HepG2 (cell line): ENCODE results near the gene TAMALIN. TPM values are rescaled to one million over a fixed set of nuclear protein-coding genes. Genes with fewer than 3 reads are reported as not detected.

Source experiments
- ATAC-seq: fragments of 200-7000 bp; cut with Tn5 transposase; 3 replicates; pipeline ENCODE4 v1.9.1; 2020; ENCODE audit warnings: mild to moderate bottlenecking, moderate library complexity
- BruUV-seq: library from RNA; stranded (reverse); fragments of 400-500 nt; replicated peaks from 2 replicates; lab custom pipeline; 2021; lab: Mats Ljungman, UMichigan
- CTCF ChIA-PET: fragments of 300-600 bp; formaldehyde crosslinking; extraction: SDS; loops from one replicate; lab custom pipeline; 2021; ENCODE audit warnings: low total read pairs, inconsistent platforms, low intra/inter-chr PET ratio; lab: Yijun Ruan, JAX
- POLR2A ChIA-PET: fragments of 350-600 bp; sonication (Branson Sonifier 250); formaldehyde crosslinking; loops from one replicate; lab custom pipeline; 2020; ENCODE audit warnings: antibody characterized with exemption, inconsistent platforms; lab: Yijun Ruan, JAX
- DNase-seq: peaks from one replicate; pipeline ENCODE4 v3.0.0-alpha.2; 2015; ENCODE audit warnings: low spot score
- FAIRE-seq: peaks from 3 replicates; lab custom pipeline; 2011; peaks lifted over from hg19 to GRCh38; lab: Jason Lieb, UNC
- H2AFZ ChIP-seq: one replicate; pipeline ENCODE4 v1.6.1; 2011; ENCODE audit warnings: low read length, inconsistent platforms
- H3K27ac ChIP-seq: fragments of 300-600 bp; 3 replicates; pipeline ENCODE4 v1.8.0; 2011; ENCODE audit warnings: mixed run types, mild to moderate bottlenecking, mixed read lengths, low read length, inconsistent platforms; ENCODE audit not compliant: insufficient read depth; ENCODE audit errors: extremely low read length
- H3K27me3 ChIP-seq, 2 experiments: fragments of 200-600 bp in 1 of 2; 2 replicates in 1 of 2; 3 replicates in 1 of 2; pipeline versions ENCODE4 v1.6.0 to v1.8.0; 2011; ENCODE audit warnings: low read length in 2 of 2, mild to moderate bottlenecking in 2 of 2, moderate library complexity in 2 of 2, inconsistent platforms in 1 of 2; ENCODE audit not compliant: insufficient read depth in 2 of 2, control insufficient read depth in 1 of 2
- H3K36me3 ChIP-seq, 2 experiments: fragments of 200-600 bp in 1 of 2; replicated peaks in 1 of 2; 2 replicates in 1 of 2; 3 replicates in 1 of 2; pipeline versions ENCODE4 v1.5.1 to v1.8.0; 2011; ENCODE audit warnings: low read length in 2 of 2, inconsistent platforms in 1 of 2; ENCODE audit not compliant: insufficient read depth in 2 of 2, control insufficient read depth in 1 of 2
- H3K4me1 ChIP-seq: 2 replicates; pipeline ENCODE4 v1.5.1; 2012; ENCODE audit warnings: low read length, inconsistent platforms; ENCODE audit not compliant: insufficient read depth
- H3K4me2 ChIP-seq: 2 replicates; pipeline ENCODE4 v1.6.0; 2011; ENCODE audit warnings: low read depth, low read length, inconsistent platforms
- H3K4me3 ChIP-seq, 3 experiments: fragments of 200-600 bp in 1 of 3; sonication (generic), shearing (Covaris generic) in 1 of 3; replicated peaks in 1 of 3; 2 replicates each; pipeline ENCODE4 v1.5.1; 2011 to 2016; ENCODE audit warnings: low read length in 3 of 3, inconsistent platforms in 2 of 3, low read depth in 2 of 3, mild to moderate bottlenecking in 2 of 3, control low read depth in 1 of 3, mixed read lengths in 1 of 3; ENCODE audit not compliant: insufficient read depth in 1 of 3
- H3K79me2 ChIP-seq: one replicate; pipeline ENCODE4 v1.6.1; 2011; ENCODE audit warnings: low read length, inconsistent platforms; ENCODE audit not compliant: insufficient read depth
- H3K9ac ChIP-seq: 2 replicates; pipeline ENCODE4 v1.6.0; 2011; ENCODE audit warnings: mild to moderate bottlenecking, low read depth, low read length, inconsistent platforms; ENCODE audit not compliant: insufficient read depth
- H3K9me3 ChIP-seq: 2 replicates; pipeline ENCODE4 v1.5.1; 2012; ENCODE audit warnings: mild to moderate bottlenecking, low read length
- H4K20me1 ChIP-seq: 2 replicates; pipeline ENCODE4 v1.6.0; 2011; ENCODE audit warnings: inconsistent platforms, mild to moderate bottlenecking, low read length, moderate library complexity; ENCODE audit not compliant: insufficient read depth
- ELF3 ChIP-seq: IDR thresholded peaks from 2 replicates; pipeline ENCODE4 v1.6.1; 2016; ENCODE audit warnings: missing genetic modification reagents, missing compliant biosample characterization
- ELF4 ChIP-seq: sonication (generic); formaldehyde crosslinking; IDR thresholded peaks from 2 replicates; pipeline ENCODE4 v1.5.0; 2020; ENCODE audit warnings: missing genetic modification reagents, mild to moderate bottlenecking, moderate library complexity, borderline replicate concordance
- FOXA3 ChIP-seq: IDR thresholded peaks from 2 replicates; pipeline ENCODE4 v1.6.1; 2016; ENCODE audit warnings: missing genetic modification reagents, missing compliant biosample characterization
- HNRNPH1 ChIP-seq: fragments of 200-400 bp; formaldehyde crosslinking; optimal IDR thresholded peaks from 2 replicates; pipeline ENCODE3; 2017; ENCODE audit warnings: mild to moderate bottlenecking, low read depth, low read length
- JUND ChIP-seq: sonication (generic); formaldehyde crosslinking; IDR thresholded peaks from 2 replicates; pipeline ENCODE4 v1.8.0; 2022; ENCODE audit warnings: mild to moderate bottlenecking, missing genetic modification reagents
- MTF2 ChIP-seq: sonication (generic); formaldehyde crosslinking; IDR thresholded peaks from 2 replicates; pipeline ENCODE4 v1.5.0; 2020; ENCODE audit warnings: missing genetic modification reagents, borderline replicate concordance
- PLRG1 ChIP-seq: fragments of 450-650 bp; conservative IDR thresholded peaks from 2 replicates; pipeline ENCODE4 v1.6.1; 2016
- TEAD2 ChIP-seq: sonication (generic); formaldehyde crosslinking; IDR thresholded peaks from 2 replicates; pipeline ENCODE4 v1.9.0; 2021; ENCODE audit warnings: missing genetic modification reagents
- TSC22D2 ChIP-seq: sonication (generic); formaldehyde crosslinking; IDR thresholded peaks from 2 replicates; pipeline ENCODE4 v1.5.1; 2020; ENCODE audit warnings: missing genetic modification reagents, mild to moderate bottlenecking, borderline replicate concordance
- ZBTB3 ChIP-seq: sonication (generic); formaldehyde crosslinking; IDR thresholded peaks from 2 replicates; pipeline ENCODE4 v1.4.0; 2020; ENCODE audit warnings: low read depth, mild to moderate bottlenecking, moderate library complexity, missing genetic modification reagents, borderline replicate concordance
- ZBTB38 ChIP-seq: sonication (generic); formaldehyde crosslinking; IDR thresholded peaks from 2 replicates; pipeline ENCODE4 v1.5.1; 2020; ENCODE audit warnings: mild to moderate bottlenecking, missing genetic modification reagents
- ZBTB8A ChIP-seq: sonication (generic); formaldehyde crosslinking; IDR thresholded peaks from 2 replicates; pipeline ENCODE4 v1.4.0; 2020; ENCODE audit warnings: mild to moderate bottlenecking, low read depth, missing genetic modification reagents, borderline replicate concordance
- ZFP90 ChIP-seq: sonication (generic); formaldehyde crosslinking; IDR thresholded peaks from 2 replicates; pipeline ENCODE4 v1.8.0; 2022; ENCODE audit warnings: missing genetic modification reagents, mild to moderate bottlenecking, inconsistent platforms, borderline replicate concordance
- ZNF296 ChIP-seq: sonication (generic); formaldehyde crosslinking; conservative IDR thresholded peaks from 2 replicates; pipeline ENCODE4 v1.5.0; 2020; ENCODE audit warnings: mild to moderate bottlenecking, missing genetic modification reagents
- ZNF317 ChIP-seq: sonication (generic); formaldehyde crosslinking; IDR thresholded peaks from 2 replicates; pipeline ENCODE4 v1.5.0; 2020; ENCODE audit warnings: mild to moderate bottlenecking, missing genetic modification reagents
- ZNF629 ChIP-seq: sonication (generic); formaldehyde crosslinking; conservative IDR thresholded peaks from 2 replicates; pipeline ENCODE4 v1.5.0; 2020; ENCODE audit warnings: missing genetic modification reagents
- ZNF703 ChIP-seq: sonication (generic); formaldehyde crosslinking; IDR thresholded peaks from 2 replicates; pipeline ENCODE4 v1.5.1; 2020; ENCODE audit warnings: missing genetic modification reagents, mild to moderate bottlenecking, moderate library complexity, borderline replicate concordance
- ZNF777 ChIP-seq: sonication (generic); formaldehyde crosslinking; IDR thresholded peaks from 2 replicates; pipeline ENCODE4 v1.4.0; 2020; ENCODE audit warnings: missing genetic modification reagents
- WGBS: methylation state at CpG from one replicate; pipeline ENCODE4 v1.1.6; 2017; ENCODE audit warnings: low lambda C conversion rate; 5-methylcytosine and 5-hydroxymethylcytosine counted together
- in situ Hi-C: cut with HindIII; loops from 2 replicates; pipeline ENCODE4 v1.10.0; 2017; ENCODE audit warnings: low pct_unique_long_range_greater_than_20kb; ENCODE audit not compliant: extremely low pct_ligation_motif_present
- intact Hi-C: fragments of 100-400 bp; cut with micrococcal nuclease; formaldehyde crosslinking; loops from one replicate; pipeline ENCODE4 v1.10.0; 2022; ENCODE audit not compliant: unreplicated experiment
- polyA plus RNA-seq, 8 experiments: library from polyadenylated mRNA; depleted of rRNA in 3 of 8; stranded (reverse) in 7 of 8; unstranded in 1 of 8; fragments of >200 nt; fragmentation: Illumina TruSeq in 4 of 8; extraction: Trizol in 4 of 8; gene quantifications; 2 replicates each; pipeline versions ENCODE4 v1.2.1 to v1.2.3, GENCODE V29; 2011 to 2016; ENCODE audit warnings: low read depth in 4 of 8, missing spikeins in 1 of 8, mixed read lengths in 1 of 8; ENCODE audit not compliant: insufficient read depth in 1 of 8
- total RNA-seq, 5 experiments: library from RNA; depleted of rRNA; stranded (reverse); fragments of >200 nt; fragmentation: Illumina TruSeq; extraction: Trizol; gene quantifications; 2 replicates each; pipeline ENCODE4 v1.2.3, GENCODE V29; 2016; ENCODE audit warnings: low read depth in 1 of 5
- TF ChIP-seq, protein P1 (sequence below): sonication (generic); formaldehyde crosslinking; IDR thresholded peaks from 2 replicates; pipeline ENCODE4 v1.4.0; 2020; ENCODE audit warnings: missing genetic modification reagents, borderline replicate concordance
- TF ChIP-seq, protein P2 (sequence below): sonication (generic); formaldehyde crosslinking; IDR thresholded peaks from 2 replicates; pipeline ENCODE4 v1.4.0; 2020; ENCODE audit warnings: mild to moderate bottlenecking, missing genetic modification reagents

Gene TAMALIN
- total and polyA plus RNA-seq, 2 of the 13 experiments (the other 11 are each of a cell fraction or from before 2014, with no cell fraction given), result 2.9 to 10.9 TPM

DNA sequence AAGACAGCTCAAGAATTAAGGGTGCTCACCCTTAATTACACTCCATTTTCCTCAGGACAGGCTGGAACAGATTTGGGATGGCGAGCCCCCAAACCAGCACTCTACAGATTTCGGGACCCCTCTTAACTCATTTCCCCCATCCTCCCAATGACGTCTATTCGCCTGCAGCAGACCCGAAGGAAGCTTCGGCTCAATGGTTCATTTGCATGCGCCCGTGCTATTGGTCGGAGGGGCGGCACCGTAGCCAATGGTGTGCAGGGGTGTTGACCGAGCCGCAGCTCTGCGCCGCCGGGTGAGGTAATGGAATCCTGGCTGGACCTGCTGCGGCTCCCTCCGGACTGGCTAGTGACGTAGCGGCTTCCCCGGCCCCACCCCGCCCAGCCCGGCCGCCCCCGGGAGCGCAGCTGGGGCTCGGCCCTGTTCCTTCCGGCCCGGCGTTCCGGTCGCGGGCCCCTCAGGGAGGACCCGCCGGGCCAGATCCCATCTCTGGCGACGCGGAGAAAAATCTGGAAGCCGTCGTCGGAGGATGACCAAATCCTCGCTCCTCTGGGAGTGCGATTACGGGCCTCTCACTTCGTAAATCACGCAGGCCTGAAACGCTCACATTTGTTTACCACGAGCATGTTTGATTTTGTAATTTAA, 26.2 kb downstream of the TAMALIN start:
- intact Hi-C loops, result no loop called here
- no TSS peak for BruUV-seq
- H3K9me3 ChIP-seq, result no peaks in the 10 kb centered on the region
- peak overlapping the region; percentile 85 for H3K4me2 ChIP-seq
- ChIA-PET POLR2A (interaction anchor here (0.5 to 2.4 kb wide), 17 partner anchors 9 to 1237 kb away, joined by 3 to 34 read pairs (median 4); partner anchors contain the start of genes ATG101, KRT18 and NR4A1), CTCF (no interaction called here)
- 5% methylated on average over 11 of the region's 48 CpGs for WGBS
- DNase-seq (peak; percentile 90), FAIRE-seq (peak; percentile 89), ATAC-seq (peak; percentile 96)
- H4K20me1 ChIP-seq, result no peaks in the 10 kb centered on the region
- H3K27ac ChIP-seq, result no peak overlapping the region
- no peaks in the 10 kb centered on the region for H3K36me3 ChIP-seq
- peaks cover 35% of the 10 kb centered on the region for H3K4me1 ChIP-seq
- peak overlapping the region; percentile 64; the same call in 1 of the 2 replicates for H3K9ac ChIP-seq
- peaks cover 3 to 40% of the 10 kb centered on the region in 2 experiments; a peak in 4 of 5 replicates for H3K27me3 ChIP-seq
- in situ Hi-C loops, result no loop called here
- H3K4me3 ChIP-seq, result peak overlapping the region; percentile 31 to 51 (median 37); a peak in 5 of 6 replicates
- peak overlapping the region; percentile 20 for H2AFZ ChIP-seq
- H3K79me2 ChIP-seq, result no peaks in the 10 kb centered on the region
- 0 out of 2 replicates have a peak, but pooled peaks have one; percentile 14 for TF ChIP-seq FOXA3 (CRISPR knock-in tag)
- TF ChIP-seq PLRG1, result no peak
- no peak for TF ChIP-seq MTF2 (CRISPR knock-in tag)
- TF ChIP-seq, protein P1, sequence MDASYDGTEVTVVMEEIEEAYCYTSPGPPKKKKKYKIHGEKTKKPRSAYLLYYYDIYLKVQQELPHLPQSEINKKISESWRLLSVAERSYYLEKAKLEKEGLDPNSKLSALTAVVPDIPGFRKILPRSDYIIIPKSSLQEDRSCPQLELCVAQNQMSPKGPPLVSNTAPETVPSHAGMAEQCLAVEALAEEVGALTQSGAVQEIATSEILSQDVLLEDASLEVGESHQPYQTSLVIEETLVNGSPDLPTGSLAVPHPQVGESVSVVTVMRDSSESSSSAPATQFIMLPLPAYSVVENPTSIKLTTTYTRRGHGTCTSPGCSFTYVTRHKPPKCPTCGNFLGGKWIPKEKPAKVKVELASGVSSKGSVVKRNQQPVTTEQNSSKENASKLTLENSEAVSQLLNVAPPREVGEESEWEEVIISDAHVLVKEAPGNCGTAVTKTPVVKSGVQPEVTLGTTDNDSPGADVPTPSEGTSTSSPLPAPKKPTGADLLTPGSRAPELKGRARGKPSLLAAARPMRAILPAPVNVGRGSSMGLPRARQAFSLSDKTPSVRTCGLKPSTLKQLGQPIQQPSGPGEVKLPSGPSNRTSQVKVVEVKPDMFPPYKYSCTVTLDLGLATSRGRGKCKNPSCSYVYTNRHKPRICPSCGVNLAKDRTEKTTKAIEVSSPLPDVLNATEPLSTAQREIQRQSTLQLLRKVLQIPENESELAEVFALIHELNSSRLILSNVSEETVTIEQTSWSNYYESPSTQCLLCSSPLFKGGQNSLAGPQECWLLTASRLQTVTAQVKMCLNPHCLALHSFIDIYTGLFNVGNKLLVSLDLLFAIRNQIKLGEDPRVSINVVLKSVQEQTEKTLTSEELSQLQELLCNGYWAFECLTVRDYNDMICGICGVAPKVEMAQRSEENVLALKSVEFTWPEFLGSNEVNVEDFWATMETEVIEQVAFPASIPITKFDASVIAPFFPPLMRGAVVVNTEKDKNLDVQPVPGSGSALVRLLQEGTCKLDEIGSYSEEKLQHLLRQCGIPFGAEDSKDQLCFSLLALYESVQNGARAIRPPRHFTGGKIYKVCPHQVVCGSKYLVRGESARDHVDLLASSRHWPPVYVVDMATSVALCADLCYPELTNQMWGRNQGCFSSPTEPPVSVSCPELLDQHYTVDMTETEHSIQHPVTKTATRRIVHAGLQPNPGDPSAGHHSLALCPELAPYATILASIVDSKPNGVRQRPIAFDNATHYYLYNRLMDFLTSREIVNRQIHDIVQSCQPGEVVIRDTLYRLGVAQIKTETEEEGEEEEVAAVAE (CRISPR knock-in tag), result peak; percentile 89
- TF ChIP-seq ZNF317 (CRISPR knock-in tag), result no peak
- TF ChIP-seq ZBTB3 (CRISPR knock-in tag), result no peak
- TF ChIP-seq HNRNPH1, result no peak
- TF ChIP-seq ELF3 (CRISPR knock-in tag), result peak; percentile 40; the same call in 1 of the 2 replicates
- TF ChIP-seq ZNF629 (CRISPR knock-in tag), result no peak
- TF ChIP-seq JUND (CRISPR knock-in tag), result no peak
- TF ChIP-seq ZFP90 (CRISPR knock-in tag), result no peak
- peak; percentile 63 for TF ChIP-seq ZNF777 (CRISPR knock-in tag)
- TF ChIP-seq ZBTB38 (CRISPR knock-in tag), result no peak
- TF ChIP-seq ZNF296 (CRISPR knock-in tag), result no peak
- TF ChIP-seq, protein P2, sequence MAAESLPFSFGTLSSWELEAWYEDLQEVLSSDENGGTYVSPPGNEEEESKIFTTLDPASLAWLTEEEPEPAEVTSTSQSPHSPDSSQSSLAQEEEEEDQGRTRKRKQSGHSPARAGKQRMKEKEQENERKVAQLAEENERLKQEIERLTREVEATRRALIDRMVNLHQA (CRISPR knock-in tag), result no peak
- TF ChIP-seq ZNF703 (CRISPR knock-in tag), result no peak
- TF ChIP-seq ELF4, result no peak
- TF ChIP-seq TSC22D2 (CRISPR knock-in tag), result no peak
- TF ChIP-seq ZBTB8A, result no peak
- no peak for TF ChIP-seq TEAD2
